GM12878 (cell line): Measurements from ENCODE around the gene IL19. TPM values are rescaled to one million over a fixed set of nuclear protein-coding genes. Genes with fewer than 3 reads are reported as not detected.
A peak's percentile ranks its signal among the peaks of the same experiment; 100 is the strongest.

Experiments
- CTCF ChIP-seq, 3 experiments: IDR thresholded peaks in 2 of 3; conservative IDR thresholded peaks in 1 of 3; 2 replicates each; pipeline ENCODE4 v1.5.1; 2011; ENCODE audit warnings: low read depth in 3 of 3, low read length in 3 of 3, mild to moderate bottlenecking in 3 of 3, control low read depth in 2 of 3, moderate library complexity in 2 of 3, inconsistent platforms in 1 of 3, mixed read lengths in 1 of 3; ENCODE audit not compliant: control insufficient read depth in 2 of 3, insufficient read depth in 1 of 3; ENCODE audit errors: extremely low read depth in 1 of 3
- ETV6 ChIP-seq, 2 experiments: fragments of 450-650 bp in 1 of 2; IDR thresholded peaks in 1 of 2; conservative IDR thresholded peaks in 1 of 2; 2 replicates each; pipeline ENCODE4 v1.6.1; 2014; ENCODE audit warnings: antibody characterized with exemption in 1 of 2, borderline replicate concordance in 1 of 2, low read depth in 1 of 2, mild to moderate bottlenecking in 1 of 2, moderate library complexity in 1 of 2
- GABPA ChIP-seq: IDR thresholded peaks from 2 replicates; pipeline ENCODE4 v1.6.1; 2014; ENCODE audit warnings: antibody characterized with exemption, low read depth, mild to moderate bottlenecking, inconsistent platforms
- IKZF1 ChIP-seq: fragments of 450-650 bp; conservative IDR thresholded peaks from 2 replicates; pipeline ENCODE4 v1.6.1; 2017; ENCODE audit warnings: antibody characterized with exemption, mild to moderate bottlenecking
- IRF3 ChIP-seq: fragments of 450-650 bp; IDR thresholded peaks from 2 replicates; pipeline ENCODE4 v1.6.1; 2014; ENCODE audit warnings: mild to moderate bottlenecking
- PKNOX1 ChIP-seq: fragments of 450-650 bp; IDR thresholded peaks from 2 replicates; pipeline ENCODE4 v1.6.1; 2016; ENCODE audit warnings: mild to moderate bottlenecking
- PML ChIP-seq: IDR thresholded peaks from 2 replicates; pipeline ENCODE4 v1.6.1; 2012; ENCODE audit warnings: low read length, inconsistent platforms
- PRDM15 ChIP-seq: fragments of 450-650 bp; formaldehyde crosslinking; IDR thresholded peaks from 2 replicates; pipeline ENCODE4 v1.4.0; 2020; ENCODE audit warnings: mild to moderate bottlenecking, moderate library complexity
- RAD21 ChIP-seq: IDR thresholded peaks from 2 replicates; pipeline ENCODE4 v1.6.1; 2011; ENCODE audit warnings: mild to moderate bottlenecking, low read depth, low read length, moderate library complexity; ENCODE audit not compliant: insufficient read depth
- SIX5 ChIP-seq: IDR thresholded peaks from 2 replicates; pipeline ENCODE4 v1.6.1; 2011; ENCODE audit warnings: mild to moderate bottlenecking, low read depth, low read length, moderate library complexity; ENCODE audit not compliant: severe bottlenecking
- TCF12 ChIP-seq: IDR thresholded peaks from 2 replicates; pipeline ENCODE4 v1.6.1; 2011; ENCODE audit warnings: low read depth, mild to moderate bottlenecking, low read length
- ZBTB11 ChIP-seq: fragments of 450-650 bp; formaldehyde crosslinking; IDR thresholded peaks from 2 replicates; pipeline ENCODE4 v1.5.0; 2022; ENCODE audit warnings: mild to moderate bottlenecking, missing genetic modification characterization
- ZNF217 ChIP-seq: fragments of 450-650 bp; IDR thresholded peaks from 2 replicates; pipeline ENCODE4 v1.6.1; 2017; ENCODE audit warnings: antibody characterized with exemption, mild to moderate bottlenecking
- polyA plus RNA-seq, 11 experiments: library from polyadenylated mRNA; depleted of rRNA in 4 of 11; unstranded in 6 of 11; stranded (reverse) in 5 of 11; fragments of >200 nt; fragmentation: Nextera tagmentation in 4 of 11; fragmentation: Illumina TruSeq in 1 of 11; extraction: Ambion mirVana in 4 of 11; extraction: Trizol in 1 of 11; gene quantifications; 1 replicate in 1 of 11; 2 replicates in 10 of 11; pipeline versions ENCODE4 v1.2.1 to v1.2.3, GENCODE V29; 2011 to 2016; ENCODE audit warnings: inconsistent platforms in 2 of 11, missing spikeins in 2 of 11, low read depth in 1 of 11
- total RNA-seq, 4 experiments: library from RNA; depleted of rRNA in 3 of 4; stranded (reverse); fragments of >200 nt in 3 of 4; fragmentation: Illumina TruSeq in 1 of 4; extraction: Trizol in 1 of 4; gene quantifications; 2 replicates each; pipeline versions ENCODE4 v1.2.1 to v1.2.3, GENCODE V29; 2013 to 2021

Gene IL19
- total and polyA plus RNA-seq, 10 of the 15 experiments (the other 5 are each of a cell fraction or from before 2014, with no cell fraction given), result 0.10 to 0.73 (median 0.28) TPM; not detected in 6

- no peak for TF ChIP-seq IKZF1
- no peak for TF ChIP-seq PKNOX1
- peak; percentile 44 to 78 (median 73) for TF ChIP-seq CTCF (IDR thresholded peaks at IDR 0.05 in 2 of 3, conservative IDR thresholded peaks at IDR 0.05 in 1 of 3; ENCODE audit: control insufficient read depth in 2 of 3, extremely low read depth in 1 of 3, insufficient read depth in 1 of 3, low read depth in 3 of 3, low read length in 3 of 3)
- TF ChIP-seq IRF3, result no peak
- TF ChIP-seq ZNF217, result no peak
- peak; percentile 41 for TF ChIP-seq RAD21
- no peak for TF ChIP-seq ZBTB11 (CRISPR knock-in tag)
- TF ChIP-seq TCF12, result 0 out of 2 replicates have a peak, but pooled peaks have one; percentile 42
- no peak for TF ChIP-seq GABPA
- no peak for TF ChIP-seq SIX5
- no peak for TF ChIP-seq PML
- no peak for TF ChIP-seq PRDM15 (CRISPR knock-in tag)
- TF ChIP-seq ETV6 (conservative IDR thresholded peaks at IDR 0.05 in 1 of 2, IDR thresholded peaks at IDR 0.05 in 1 of 2; ENCODE audit: borderline replicate concordance in 1 of 2, low read depth in 1 of 2), result no peak
These were observed 27.2 kb downstream of the IL19 start (continued) for GRCh38 chr1:206797534-206798383.
